Activated naive CD8-positive, alpha-beta T cell treated with anti-CD3 and anti-CD28 coated beads, Interleukin-2, amount 50 U/mL, for 24 hours (primary cell): Measurements from ENCODE around the gene SYNGR3.
"Not testable (repeated sequence)": the region's sequence is repeated elsewhere in the genome, so short reads cannot be mapped to it uniquely, and the experiment has no call there.

Experiments
- ATAC-seq: fragments of 150-1000 bp; cut with Tn5 transposase; one replicate; pipeline ENCODE4 v1.10.0; 2021
- DNase-seq: peaks from one replicate; pipeline ENCODE4 v3.0.0; 2021
- H3K27ac Mint-ChIP-seq: one replicate; pipeline ENCODE4 v1.8.0; 2021; ENCODE audit warnings: mild to moderate bottlenecking, mixed read lengths
- H3K27me3 Mint-ChIP-seq: one replicate; pipeline ENCODE4 v1.8.0; 2021; ENCODE audit warnings: mixed read lengths
- H3K36me3 Mint-ChIP-seq: one replicate; pipeline ENCODE4 v1.8.0; 2021; ENCODE audit warnings: low read depth, mixed read lengths
- H3K4me1 Mint-ChIP-seq: one replicate; pipeline ENCODE4 v1.8.0; 2021; ENCODE audit warnings: mixed read lengths
- H3K4me3 Mint-ChIP-seq: one replicate; pipeline ENCODE4 v1.8.0; 2021; ENCODE audit warnings: mild to moderate bottlenecking, moderate library complexity, mixed read lengths
- H3K9me3 Mint-ChIP-seq: one replicate; pipeline ENCODE4 v1.8.0; 2021; ENCODE audit warnings: mixed read lengths

SYNGR3 gene

GRCh38 chr16:2003231-2003826 is 13.6 kb downstream of the SYNGR3 start:
- DNase-seq (no peak), ATAC-seq (no peak)
- Mint-ChIP-seq H3K4me1 (peaks cover 33% of the 10 kb centered on the region), H3K27me3 (no peaks in the 10 kb centered on the region), H3K36me3 (peaks cover 21% of the 10 kb centered on the region), H3K4me3 (no peak overlapping the region), H3K27ac (no peak overlapping the region), H3K9me3 (no peaks in the 10 kb centered on the region)

GRCh38 chr16:2003827-2004641 is 14.3 kb downstream of the SYNGR3 start:
- H3K4me3 Mint-ChIP-seq, result no peak overlapping the region
- DNase-seq, result peak; percentile 91
- no peak overlapping the region for H3K27ac Mint-ChIP-seq
- ATAC-seq, result peak; percentile 87
- H3K36me3 Mint-ChIP-seq, result peaks cover 25% of the 10 kb centered on the region
- H3K4me1 Mint-ChIP-seq, result peaks cover 38% of the 10 kb centered on the region
- H3K27me3 Mint-ChIP-seq, result no peaks in the 10 kb centered on the region
- H3K9me3 Mint-ChIP-seq, result no peaks in the 10 kb centered on the region

GRCh38 chr16:2004795-2005517 is 15.2 kb downstream of the SYNGR3 start:
- no peaks in the 10 kb centered on the region for H3K27me3 Mint-ChIP-seq
- ATAC-seq, result no peak
- H3K4me3 Mint-ChIP-seq, result no peak overlapping the region

GRCh38 chr16:2005646-2006045 is 15.9 kb downstream of the SYNGR3 start:
- H3K4me3 Mint-ChIP-seq, result no peak overlapping the region

More at GRCh38 chr16:2004795-2005517, 15.2 kb downstream of the SYNGR3 start:
- Mint-ChIP-seq H3K36me3 (peaks cover 25% of the 10 kb centered on the region), H3K27ac (no peak overlapping the region), H3K9me3 (no peaks in the 10 kb centered on the region), H3K4me1 (peaks cover 38% of the 10 kb centered on the region)
- DNase-seq, result no peak

GRCh38 chr16:2006317-2006716 is 16.5 kb downstream of the SYNGR3 start:
- no peak for ATAC-seq
- no peak for DNase-seq
- peaks cover 45% of the 10 kb centered on the region for H3K4me1 Mint-ChIP-seq
- peak overlapping the region; percentile 45 for H3K4me3 Mint-ChIP-seq
- no peaks in the 10 kb centered on the region for H3K27me3 Mint-ChIP-seq
- H3K36me3 Mint-ChIP-seq, result peaks cover 26% of the 10 kb centered on the region
- no peaks in the 10 kb centered on the region for H3K9me3 Mint-ChIP-seq
- H3K27ac Mint-ChIP-seq, result peak overlapping the region; percentile 62

More at GRCh38 chr16:2005646-2006045, 15.9 kb downstream of the SYNGR3 start:
- Mint-ChIP-seq H3K9me3 (no peaks in the 10 kb centered on the region), H3K27me3 (no peaks in the 10 kb centered on the region), H3K36me3 (peaks cover 29% of the 10 kb centered on the region), H3K27ac (no peak overlapping the region), H3K4me1 (peaks cover 43% of the 10 kb centered on the region)
- ATAC-seq (no peak), DNase-seq (no peak)

GRCh38 chr16:2007081-2007836 is 17.5 kb downstream of the SYNGR3 start:
- Mint-ChIP-seq H3K36me3 (peaks cover 24% of the 10 kb centered on the region), H3K4me1 (peaks cover 47% of the 10 kb centered on the region), H3K9me3 (no peaks in the 10 kb centered on the region), H3K27me3 (no peaks in the 10 kb centered on the region), H3K27ac (peak overlapping the region; percentile 82), H3K4me3 (peak overlapping the region; percentile 96)
- DNase-seq (no peak), ATAC-seq (no peak)

GRCh38 chr16:2008009-2008526 is 18.3 kb downstream of the SYNGR3 start:
- Mint-ChIP-seq H3K36me3 (peaks cover 22% of the 10 kb centered on the region), H3K9me3 (no peaks in the 10 kb centered on the region), H3K27me3 (no peaks in the 10 kb centered on the region), H3K4me1 (peaks cover 47% of the 10 kb centered on the region), H3K27ac (peak overlapping the region; percentile 82), H3K4me3 (peak overlapping the region; percentile 96)
- ATAC-seq, result no peak
- peak; percentile 54 for DNase-seq

- no peaks in the 10 kb centered on the region for H3K27me3 Mint-ChIP-seq
- H3K36me3 Mint-ChIP-seq, result peaks cover 22% of the 10 kb centered on the region
- peaks cover 47% of the 10 kb centered on the region for H3K4me1 Mint-ChIP-seq
- H3K4me3 Mint-ChIP-seq, result peak overlapping the region; percentile 96
- H3K27ac Mint-ChIP-seq, result peak overlapping the region; percentile 82
- ATAC-seq, result no peak
- H3K9me3 Mint-ChIP-seq, result no peaks in the 10 kb centered on the region
- peak; percentile 65 for DNase-seq
Measured at GRCh38 chr16:2008631-2009163, 18.9 kb downstream of the SYNGR3 start.

GRCh38 chr16:2009164-2009711 is 19.5 kb downstream of the SYNGR3 start:
- peak overlapping the region; percentile 82 for H3K27ac Mint-ChIP-seq
- peaks cover 22% of the 10 kb centered on the region for H3K36me3 Mint-ChIP-seq
- H3K4me3 Mint-ChIP-seq, result peak overlapping the region; percentile 96
- H3K9me3 Mint-ChIP-seq, result no peaks in the 10 kb centered on the region
- H3K4me1 Mint-ChIP-seq, result peaks cover 47% of the 10 kb centered on the region
- H3K27me3 Mint-ChIP-seq, result no peaks in the 10 kb centered on the region
- ATAC-seq, result peak; percentile 12
- no peak for DNase-seq

- Mint-ChIP-seq H3K27ac (peak within 1 kb of the TSS; percentile 97), H3K4me1 (peaks cover 42% of the 10 kb centered on the region), H3K27me3 (no peaks in the 10 kb centered on the region), H3K36me3 (peaks cover 22% of the 10 kb centered on the region), H3K9me3 (no peaks in the 10 kb centered on the region), H3K4me3 (peak within 1 kb of the TSS; percentile 96)
- ATAC-seq, result peak; percentile 93
- peak; percentile 86 for DNase-seq
Measured at GRCh38 chr16:2009791-2010510, 20.2 kb downstream of the SYNGR3 start, which contains the start of gene ZNF598. Gene ZNF598 (minus strand): TSS chr16:2009821.

- peaks cover 29% of the 10 kb centered on the region for H3K4me1 Mint-ChIP-seq
- not testable (repeated sequence) for ATAC-seq, H3K27me3 Mint-ChIP-seq, H3K27ac Mint-ChIP-seq, DNase-seq, H3K9me3 Mint-ChIP-seq
- H3K36me3 Mint-ChIP-seq, result peaks cover 19% of the 10 kb centered on the region
- peak overlapping the region; percentile 29 for H3K4me3 Mint-ChIP-seq
Measured at GRCh38 chr16:2011726-2012125, 22.0 kb downstream of the SYNGR3 start.

GRCh38 chr16:2013527-2013926 is 23.8 kb downstream of the SYNGR3 start:
- H3K4me3 Mint-ChIP-seq, result no peak overlapping the region
- no peak overlapping the region for H3K27ac Mint-ChIP-seq
- peaks cover 8% of the 10 kb centered on the region for H3K36me3 Mint-ChIP-seq
- H3K27me3 Mint-ChIP-seq, result peaks cover 2% of the 10 kb centered on the region
- no peak for DNase-seq
- ATAC-seq, result no peak
- H3K9me3 Mint-ChIP-seq, result no peaks in the 10 kb centered on the region
- H3K4me1 Mint-ChIP-seq, result peaks cover 12% of the 10 kb centered on the region
